Muscle of leg (tissue), 9 donors: ENCODE measurements around the gene OGN. TPM values are rescaled to one million over a fixed set of nuclear protein-coding genes. Genes with fewer than 3 reads are reported as not detected.

ENCODE experiments used
- polyA plus RNA-seq, 8 donors: library from polyadenylated mRNA; unstranded; fragments of 120-200 nt; gene quantifications; one replicate each; pipeline versions ENCODE4 v1.2.1 to v1.2.3, GENCODE V29; 2013; ENCODE audit warnings: inconsistent platforms in 1 of 8, low replicate concordance in 1 of 8; ENCODE audit not compliant: insufficient read length in 8 of 8, insufficient read depth in 1 of 8
- total RNA-seq: library from RNA; stranded (reverse); fragments of 120-200 nt; gene quantifications from one replicate; pipeline ENCODE4 v1.2.4, GENCODE V29; 2013

The OGN gene
- total and polyA plus RNA-seq, 9 donors = 346 to 821 (median 454) TPM

Other genes starting within 250 kb of the OGN start
- 96.3 TPM for gene IARS1, start 110.9 kb downstream of the OGN start, total RNA-seq
- gene IARS1, start 110.9 kb downstream of the OGN start, polyA plus RNA-seq = 10 to 100 TPM; 48.4 to 75.2 (median 62.1) TPM
- gene NOL8, start 79.2 kb downstream of the OGN start, total RNA-seq = 21.6 TPM
- gene NOL8, start 79.2 kb downstream of the OGN start, polyA plus RNA-seq = 10 to 100 TPM; 23.1 to 31.9 (median 26.1) TPM
- 6.4 TPM for gene CENPP, start 78.6 kb downstream of the OGN start, total RNA-seq
- gene CENPP, start 78.6 kb downstream of the OGN start, polyA plus RNA-seq = 1 to 10 TPM; 3.6 to 6.4 (median 5.1) TPM
- 8.9 TPM for gene OMD, start 19.9 kb upstream of the OGN start, total RNA-seq
- gene OMD, start 19.9 kb upstream of the OGN start, polyA plus RNA-seq = 1 to 10 TPM; 2.7 to 7.0 (median 3.7) TPM
- gene ASPN, start 77.9 kb upstream of the OGN start, total RNA-seq = 473 TPM
- 100 to 1,000 TPM; 147 to 546 (median 215) TPM for gene ASPN, start 77.9 kb upstream of the OGN start, polyA plus RNA-seq
- 16.0 TPM for gene ECM2, start 131.4 kb upstream of the OGN start, total RNA-seq
- gene ECM2, start 131.4 kb upstream of the OGN start, polyA plus RNA-seq = 10 to 100 TPM; 14.7 to 28.3 (median 17.3) TPM